GM10266 (cell line): ENCODE results near the gene NEDD4.

Experiments used
- DNase-seq: peaks from one replicate; pipeline ENCODE4 v3.0.0; 2012; ENCODE audit errors: extremely low spot score
- CTCF ChIP-seq: IDR thresholded peaks from 2 replicates; pipeline ENCODE4 v1.5.1; 2012; ENCODE audit warnings: mild to moderate bottlenecking, low read depth; ENCODE audit not compliant: control insufficient read depth, insufficient read depth; ENCODE audit errors: missing control alignments

Gene NEDD4

DNA sequence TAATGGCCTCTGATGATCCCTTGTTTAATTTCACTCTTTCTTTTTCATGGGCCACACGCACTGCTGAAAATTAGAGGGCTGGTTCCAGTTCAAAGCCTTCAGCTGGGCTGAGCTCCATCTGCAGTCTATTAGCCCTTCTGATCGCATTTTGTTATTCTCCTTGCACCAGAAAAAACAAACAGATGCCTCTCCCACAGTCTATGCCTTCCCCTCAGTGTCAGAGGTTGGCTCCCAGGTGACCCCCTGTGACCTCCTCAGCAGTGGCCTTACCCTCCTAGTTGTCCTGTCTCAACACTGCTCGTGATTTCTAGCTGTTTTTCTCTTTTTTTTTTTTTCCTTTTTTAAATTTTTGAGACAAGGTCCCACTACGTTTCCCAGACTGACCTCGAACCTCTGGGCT is 173.4 kb downstream of the NEDD4 start:
- no peak for DNase-seq
- TF ChIP-seq CTCF = no peak

- TF ChIP-seq CTCF = no peak
- no peak for DNase-seq
Measured at GRCh38 chr15:55819397-55820034, 173.9 kb downstream of the NEDD4 start.

GRCh38 chr15:55816017-55816416 is 177.4 kb downstream of the NEDD4 start:
- no peak for DNase-seq
- TF ChIP-seq CTCF = no peak

DNA sequence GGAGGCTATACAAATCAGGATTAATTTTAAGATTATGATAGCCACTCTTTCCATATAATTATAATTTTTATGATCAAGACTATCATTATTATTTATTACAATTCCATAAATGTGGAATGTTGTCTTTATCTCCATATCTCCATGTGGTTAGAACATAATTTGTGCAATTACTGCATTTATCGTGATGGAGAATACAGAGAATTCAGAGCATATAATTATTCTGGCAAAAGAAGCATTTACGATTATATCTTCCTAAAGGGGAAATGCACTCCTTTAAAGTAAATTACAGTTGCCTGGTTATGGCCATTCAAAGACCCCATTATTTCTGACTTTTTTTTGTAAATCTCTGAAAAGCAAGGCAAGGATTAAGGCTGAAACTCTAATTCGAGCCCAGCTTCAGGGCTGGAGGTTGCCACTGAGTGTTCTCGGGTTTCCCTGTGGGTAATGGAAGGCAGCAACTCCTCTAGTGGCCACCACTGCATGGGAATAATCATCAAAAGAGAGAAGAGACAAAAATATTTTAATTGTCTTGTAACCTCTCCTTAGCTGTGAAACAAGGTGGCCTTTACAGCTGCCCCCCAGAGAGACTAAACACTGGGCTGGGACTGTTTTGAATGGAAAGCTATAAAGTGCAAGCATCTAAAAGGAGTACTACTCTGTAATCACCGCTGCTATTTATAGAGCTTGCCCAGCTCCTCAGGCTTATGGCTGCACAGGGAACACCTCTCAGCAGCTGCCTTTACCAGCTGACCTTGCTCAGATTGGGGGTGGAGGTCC is 190.6 kb downstream of the NEDD4 start:
- TF ChIP-seq CTCF = no peak
- no peak for DNase-seq

DNA sequence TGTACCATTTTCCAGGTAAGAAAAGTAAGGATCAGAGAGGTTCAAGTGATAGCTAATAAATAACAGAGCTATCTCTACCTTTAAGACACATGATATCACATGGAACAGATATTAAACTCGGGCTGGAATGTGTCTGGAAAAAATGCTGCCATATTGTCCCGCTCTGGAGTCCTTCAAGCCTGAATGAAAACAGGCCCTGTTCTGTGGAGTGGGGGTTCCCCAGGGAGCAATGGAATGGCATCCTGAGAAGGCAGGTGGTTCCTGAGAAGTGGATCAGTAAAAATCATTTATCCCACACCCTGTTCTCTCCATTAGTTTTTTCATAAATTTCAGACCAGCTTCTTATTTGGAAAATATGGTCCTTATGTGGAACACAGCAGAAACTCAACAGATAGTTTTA is 193.2 kb downstream of the NEDD4 start:
- no peak for TF ChIP-seq CTCF
- DNase-seq = no peak

- TF ChIP-seq CTCF = peak; percentile 59
- DNase-seq = peak; percentile 58
Measured at GRCh38 chr15:55799291-55800212, 193.9 kb downstream of the NEDD4 start.
